ENCODE results near the gene CHMP2A.

CHMP2A gene

GRCh38 chr19:58569943-58570670, 15.2 kb upstream of the CHMP2A start:
- DNase-seq: no peak

GRCh38 chr19:58569191-58569942, 14.5 kb upstream of the CHMP2A start:
- no peak for DNase-seq

GRCh38 chr19:58568453-58569130, 13.7 kb upstream of the CHMP2A start:
- peak; percentile 86 for DNase-seq

- no peak for DNase-seq
Observed at GRCh38 chr19:58566989-58567388, 12.1 kb upstream of the CHMP2A start.

GRCh38 chr19:58563823-58564222, 8.9 kb upstream of the CHMP2A start:
- DNase-seq: no peak

- DNase-seq: peak; percentile 54
Observed at GRCh38 chr19:58563034-58563573, 8.2 kb upstream of the CHMP2A start.

GRCh38 chr19:58562122-58563033, 7.5 kb upstream of the CHMP2A start:
- peak; percentile 52 for DNase-seq

GRCh38 chr19:58561373-58562121, 6.6 kb upstream of the CHMP2A start:
- no peak for DNase-seq

GRCh38 chr19:58560921-58561320, 6.0 kb upstream of the CHMP2A start:
- DNase-seq: no peak

GRCh38 chr19:58560007-58560887, 5.3 kb upstream of the CHMP2A start:
- DNase-seq: no peak

GRCh38 chr19:58559275-58560006, 4.5 kb upstream of the CHMP2A start:
- DNase-seq: peak; percentile 94

GRCh38 chr19:58558623-58559274, 3.8 kb upstream of the CHMP2A start:
- DNase-seq: peak; percentile 98

GRCh38 chr19:58558066-58558622, 3.2 kb upstream of the CHMP2A start, which contains the start of gene UBE2M:
TSS of gene UBE2M (minus strand) at chr19:58558611. CDS start at chr19:58558381, 230 bp downstream.
- no peak for DNase-seq

- DNase-seq: no peak
Observed at GRCh38 chr19:58557221-58558065, 2.5 kb upstream of the CHMP2A start.

GRCh38 chr19:58556622-58557220, 1.8 kb upstream of the CHMP2A start:
- DNase-seq: no peak

GRCh38 chr19:58555920-58556621, 1.2 kb upstream of the CHMP2A start:
- no peak for DNase-seq
